ENCODE measurements around the gene MAGEA3. TPM values are rescaled to one million over a fixed set of nuclear protein-coding genes. Genes with fewer than 3 reads are reported as not detected.
"Not testable (repeated sequence)": the region's sequence is repeated elsewhere in the genome, so short reads cannot be mapped to it uniquely, and the experiment has no call there.

The MAGEA3 gene
- total RNA-seq, 1 donor from 2014 or later: not detected

DNA sequence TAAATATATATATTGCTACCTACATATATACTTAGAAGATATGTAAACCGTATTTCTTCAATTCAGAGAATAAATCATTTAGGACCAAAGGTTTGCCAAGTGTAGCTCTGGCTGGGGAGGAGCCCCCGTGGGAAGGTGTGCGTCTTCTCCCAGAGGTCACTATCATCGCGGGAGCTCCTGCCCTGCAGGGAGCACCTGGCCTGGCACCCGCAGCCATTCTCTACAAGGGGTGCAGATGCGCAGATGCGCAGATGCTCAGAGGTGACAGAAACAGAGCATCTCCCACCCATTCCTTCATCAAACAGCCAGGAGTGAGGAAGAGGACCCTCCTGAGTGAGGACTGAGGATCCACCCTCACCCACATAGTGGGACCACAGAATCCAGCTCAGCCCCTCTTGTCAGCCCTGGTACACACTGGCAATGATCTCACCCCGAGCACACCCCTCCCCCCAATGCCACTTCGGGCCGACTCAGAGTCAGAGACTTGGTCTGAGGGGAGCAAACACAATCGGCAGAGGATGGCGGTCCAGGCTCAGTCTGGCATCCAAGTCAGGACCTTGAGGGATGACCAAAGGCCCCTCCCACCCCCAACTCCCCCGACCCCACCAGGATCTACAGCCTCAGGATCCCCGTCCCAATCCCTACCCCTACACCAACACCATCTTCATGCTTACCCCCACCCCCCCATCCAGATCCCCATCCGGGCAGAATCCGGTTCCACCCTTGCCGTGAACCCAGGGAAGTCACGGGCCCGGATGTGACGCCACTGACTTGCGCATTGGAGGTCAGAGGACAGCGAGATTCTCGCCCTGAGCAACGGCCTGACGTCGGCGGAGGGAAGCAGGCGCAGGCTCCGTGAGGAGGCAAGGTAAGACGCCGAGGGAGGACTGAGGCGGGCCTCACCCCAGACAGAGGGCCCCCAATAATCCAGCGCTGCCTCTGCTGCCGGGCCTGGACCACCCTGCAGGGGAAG is 15.5 kb downstream of the MAGEA3 start, which contains the start of gene MAGEA2B:
TSS of gene MAGEA2B (plus strand) at position 814 of the 973 bp plus-strand sequence. CDS start 2,479 bp downstream, outside the sequence.
- H3K4me3 Mint-ChIP-seq; DNase-seq; intact Hi-C loops (cut with micrococcal nuclease); H3K27ac Mint-ChIP-seq; H3K4me1 Mint-ChIP-seq; H3K9me3 Mint-ChIP-seq; H3K27me3 Mint-ChIP-seq; H3K36me3 Mint-ChIP-seq (ENCODE audit: low read depth): not testable (repeated sequence)

DNA sequence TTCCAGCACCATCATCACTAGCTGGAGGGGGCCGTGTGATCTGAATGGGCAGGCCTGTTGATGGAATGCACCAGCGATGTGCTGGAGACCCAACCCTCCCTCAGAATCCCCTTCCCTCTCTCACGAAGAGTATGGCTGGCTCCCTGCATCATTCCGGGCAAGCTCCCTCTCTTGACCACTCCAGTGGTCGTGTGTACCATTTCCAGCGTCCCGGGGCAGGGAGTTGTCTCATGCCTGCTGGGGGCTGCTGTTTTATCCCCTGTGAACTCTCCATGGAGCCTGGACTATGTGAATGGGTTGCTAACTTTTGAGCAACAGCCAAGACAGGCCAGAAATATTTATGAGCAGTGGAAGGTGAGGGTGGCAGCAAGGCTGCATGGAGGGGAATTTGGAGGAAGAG is 26.8 kb downstream of the MAGEA3 start:
- peaks cover 4% of the 10 kb centered on the region for H3K27me3 Mint-ChIP-seq
- no peak for DNase-seq
- no peak overlapping the region for H3K4me3 Mint-ChIP-seq
- H3K4me1 Mint-ChIP-seq: no peaks in the 10 kb centered on the region
- H3K27ac Mint-ChIP-seq: no peak overlapping the region
- H3K9me3 Mint-ChIP-seq: no peaks in the 10 kb centered on the region
- H3K36me3 Mint-ChIP-seq (ENCODE audit: low read depth): no peaks in the 10 kb centered on the region
- intact Hi-C loops (cut with micrococcal nuclease): no loop called here

DNA sequence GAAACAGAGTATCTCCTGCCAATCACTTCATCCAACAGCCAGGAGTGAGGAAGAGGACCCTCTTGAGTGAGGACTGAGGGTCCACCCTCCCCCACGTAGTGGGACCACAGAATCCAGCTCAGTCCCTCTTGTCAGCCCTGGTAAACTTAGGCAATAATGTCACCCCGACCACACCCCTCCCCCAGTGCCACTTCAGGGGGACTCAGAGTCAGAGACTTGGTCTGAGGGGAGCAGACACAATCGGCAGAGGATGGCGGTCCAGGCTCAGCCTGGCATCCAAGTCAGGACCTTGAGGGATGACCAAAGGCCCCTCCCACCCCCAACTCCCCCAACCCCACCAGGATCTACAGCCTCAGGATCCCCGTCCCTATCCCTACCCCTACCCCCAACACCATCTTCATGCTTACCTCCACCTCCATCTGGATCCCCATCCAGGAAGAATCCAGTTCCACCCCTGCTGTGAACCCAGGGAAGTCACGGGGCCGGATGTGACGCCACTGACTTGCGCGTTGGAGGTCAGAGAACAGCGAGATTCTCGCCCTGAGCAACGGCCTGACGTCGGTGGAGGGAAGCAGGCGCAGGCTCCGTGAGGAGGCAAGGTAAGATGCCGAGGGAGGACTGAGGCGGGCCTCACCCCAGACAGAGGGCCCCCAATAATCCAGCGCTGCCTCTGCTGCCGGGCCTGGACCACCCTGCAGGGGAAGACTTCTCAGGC is 34.8 kb downstream of the MAGEA3 start, which contains the start of the genes CSAG1 and MAGEA12:
TSS of gene CSAG1 (minus strand) at position 461 of the 715 bp plus-strand sequence. CDS start 1,261 bp downstream, outside the sequence.
TSS of gene MAGEA12 (plus strand) at position 497 of the 715 bp plus-strand sequence. CDS start 2,405 bp downstream, outside the sequence.
- Mint-ChIP-seq H3K27ac (no peak within 1 kb of the TSS), H3K27me3 (peaks cover 4% of the 10 kb centered on the region), H3K4me1 (no peaks in the 10 kb centered on the region), H3K9me3 (no peaks in the 10 kb centered on the region), H3K4me3 (no peak within 1 kb of the TSS), H3K36me3 (ENCODE audit: low read depth) (no peaks in the 10 kb centered on the region)
- intact Hi-C loops (cut with micrococcal nuclease): no loop called here
- DNase-seq: peak; percentile 18

DNA sequence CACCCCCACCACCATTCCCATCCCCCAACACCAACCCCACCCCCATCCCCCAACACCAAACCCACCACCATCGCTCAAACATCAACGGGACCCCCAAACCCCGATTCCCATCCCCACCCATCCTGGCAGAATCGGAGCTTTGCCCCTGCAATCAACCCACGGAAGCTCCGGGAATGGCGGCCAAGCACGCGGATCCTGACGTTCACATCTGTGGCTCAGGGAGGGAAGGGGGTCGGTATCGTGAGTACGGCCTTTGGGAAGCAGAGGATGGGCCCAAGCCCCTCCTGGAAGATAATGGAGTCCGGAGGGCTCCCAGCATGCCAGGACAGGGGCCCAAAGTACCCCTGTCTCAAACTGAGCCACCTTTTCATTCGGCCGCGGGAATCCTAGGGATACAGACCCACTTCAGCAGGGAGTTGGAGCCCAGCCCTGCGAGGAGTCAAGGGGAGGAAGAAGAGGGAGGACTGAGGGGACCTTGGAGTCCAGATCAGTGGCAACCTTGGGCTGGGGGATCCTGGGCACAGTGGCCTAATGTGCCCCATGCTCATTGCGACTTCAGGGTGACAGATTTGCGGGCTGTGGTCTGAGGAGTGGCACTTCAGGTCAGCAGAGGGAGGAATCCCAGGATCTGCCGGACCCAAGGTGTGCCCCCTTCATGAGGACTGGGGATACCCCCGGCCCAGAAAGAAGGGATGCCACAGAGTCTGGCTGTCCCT is 35.7 kb downstream of the MAGEA3 start:
- H3K27me3 Mint-ChIP-seq; H3K9me3 Mint-ChIP-seq; H3K4me1 Mint-ChIP-seq; H3K27ac Mint-ChIP-seq; H3K4me3 Mint-ChIP-seq; intact Hi-C loops (cut with micrococcal nuclease); H3K36me3 Mint-ChIP-seq (ENCODE audit: low read depth): not testable (repeated sequence)
- DNase-seq: peak; percentile 17

DNA sequence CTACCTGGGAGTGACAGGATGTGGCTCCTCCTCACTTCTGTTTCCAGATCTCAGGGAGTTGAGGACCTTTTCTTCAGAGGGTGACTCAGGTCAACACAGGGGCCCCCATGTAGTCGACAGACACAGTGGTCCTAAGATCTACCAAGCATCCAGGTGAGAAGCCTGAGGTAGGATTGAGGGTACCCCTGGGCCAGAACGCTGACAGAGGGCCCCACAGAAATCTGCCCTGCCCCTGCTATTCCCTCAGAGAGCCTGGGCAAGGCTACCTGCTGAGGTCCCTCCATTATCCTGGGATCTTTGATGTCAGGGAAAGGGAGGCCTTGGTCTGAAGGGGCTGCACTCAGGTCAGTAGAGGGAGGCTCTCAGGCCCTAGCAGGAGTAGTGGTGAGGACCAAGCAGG is 36.5 kb downstream of the MAGEA3 start:
- intact Hi-C loops (cut with micrococcal nuclease): no loop called here
- H3K27ac Mint-ChIP-seq: no peak overlapping the region
- H3K4me1 Mint-ChIP-seq: no peaks in the 10 kb centered on the region
- no peaks in the 10 kb centered on the region for H3K9me3 Mint-ChIP-seq
- no peak for DNase-seq
- no peaks in the 10 kb centered on the region for H3K36me3 Mint-ChIP-seq (ENCODE audit: low read depth)
- no peak overlapping the region for H3K4me3 Mint-ChIP-seq
- peaks cover 1% of the 10 kb centered on the region for H3K27me3 Mint-ChIP-seq

DNA sequence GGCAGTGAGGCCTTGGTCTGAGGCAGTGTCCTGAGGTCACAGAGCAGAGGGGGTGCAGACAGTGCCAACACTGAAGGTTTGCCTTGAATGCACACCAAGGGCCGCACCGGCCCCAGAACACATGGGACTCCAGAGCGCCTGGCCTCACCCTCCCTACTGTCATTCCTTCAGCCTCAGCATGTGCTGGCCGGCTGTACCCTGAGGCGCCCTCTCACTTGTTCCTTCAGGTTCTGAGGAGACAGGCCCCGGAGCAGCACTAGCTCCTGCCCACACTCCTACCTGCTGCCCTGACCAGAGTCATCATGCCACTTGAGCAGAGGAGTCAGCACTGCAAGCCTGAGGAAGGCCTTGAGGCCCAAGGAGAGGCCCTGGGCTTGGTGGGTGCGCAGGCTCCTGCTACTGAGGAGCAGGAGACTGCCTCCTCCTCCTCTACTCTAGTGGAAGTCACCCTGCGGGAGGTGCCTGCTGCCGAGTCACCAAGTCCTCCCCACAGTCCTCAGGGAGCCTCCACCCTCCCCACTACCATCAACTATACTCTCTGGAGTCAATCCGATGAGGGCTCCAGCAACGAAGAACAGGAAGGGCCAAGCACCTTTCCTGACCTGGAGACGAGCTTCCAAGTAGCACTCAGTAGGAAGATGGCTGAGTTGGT is 37.4 kb downstream of the MAGEA3 start:
- no peak overlapping the region for H3K4me3 Mint-ChIP-seq
- peak; percentile 16 for DNase-seq
- no peaks in the 10 kb centered on the region for H3K4me1 Mint-ChIP-seq
- H3K27me3 Mint-ChIP-seq: peaks cover 1% of the 10 kb centered on the region
- H3K36me3 Mint-ChIP-seq (ENCODE audit: low read depth): no peaks in the 10 kb centered on the region
- no peak overlapping the region for H3K27ac Mint-ChIP-seq
- intact Hi-C loops (cut with micrococcal nuclease): no loop called here
- H3K9me3 Mint-ChIP-seq: no peaks in the 10 kb centered on the region

DNA sequence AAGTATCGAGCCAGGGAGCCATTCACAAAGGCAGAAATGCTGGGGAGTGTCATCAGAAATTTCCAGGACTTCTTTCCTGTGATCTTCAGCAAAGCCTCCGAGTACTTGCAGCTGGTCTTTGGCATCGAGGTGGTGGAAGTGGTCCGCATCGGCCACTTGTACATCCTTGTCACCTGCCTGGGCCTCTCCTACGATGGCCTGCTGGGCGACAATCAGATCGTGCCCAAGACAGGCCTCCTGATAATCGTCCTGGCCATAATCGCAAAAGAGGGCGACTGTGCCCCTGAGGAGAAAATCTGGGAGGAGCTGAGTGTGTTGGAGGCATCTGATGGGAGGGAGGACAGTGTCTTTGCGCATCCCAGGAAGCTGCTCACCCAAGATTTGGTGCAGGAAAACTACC is 37.9 kb downstream of the MAGEA3 start:
- H3K36me3 Mint-ChIP-seq (ENCODE audit: low read depth); H3K27me3 Mint-ChIP-seq; H3K4me3 Mint-ChIP-seq; H3K4me1 Mint-ChIP-seq; H3K9me3 Mint-ChIP-seq; H3K27ac Mint-ChIP-seq; intact Hi-C loops (cut with micrococcal nuclease): not testable (repeated sequence)
- DNase-seq: peak; percentile 7

DNA sequence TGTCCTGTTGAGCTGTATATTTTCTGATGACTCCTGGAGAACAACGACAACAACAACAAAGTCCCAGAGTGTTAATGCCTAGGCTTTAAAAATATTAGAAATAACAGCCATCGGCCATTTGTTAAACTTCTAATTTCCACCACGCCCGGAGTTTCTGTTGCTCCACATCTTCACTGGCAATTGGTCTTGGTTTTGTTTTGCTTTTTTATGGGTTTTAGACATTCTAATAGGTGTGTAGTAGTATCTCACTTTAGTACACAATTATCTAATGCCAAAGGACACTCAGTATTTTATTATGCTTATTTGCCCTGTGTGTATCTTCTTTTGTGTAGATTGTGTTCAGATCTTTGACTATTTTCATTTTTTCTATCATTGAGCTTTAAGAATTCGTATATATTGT is 40.0 kb downstream of the MAGEA3 start:
- H3K27ac Mint-ChIP-seq: no peak overlapping the region
- H3K36me3 Mint-ChIP-seq (ENCODE audit: low read depth): no peaks in the 10 kb centered on the region
- intact Hi-C loops (cut with micrococcal nuclease): no loop called here
- H3K9me3 Mint-ChIP-seq: no peaks in the 10 kb centered on the region
- H3K4me1 Mint-ChIP-seq: no peaks in the 10 kb centered on the region
- no peak for DNase-seq
- no peak overlapping the region for H3K4me3 Mint-ChIP-seq
- peaks cover 1% of the 10 kb centered on the region for H3K27me3 Mint-ChIP-seq

Other genes with a start within 250 kb of the MAGEA3 start
- gene GABRA3, start 247.5 kb upstream of the MAGEA3 start, total RNA-seq: not detected in 2 replicates
- gene GABRQ, start 60.9 kb upstream of the MAGEA3 start, total RNA-seq: 0.05 TPM in 1 of 2 replicates, not detected in the other
- not detected in 2 replicates for gene CSAG2, start 10.5 kb downstream of the MAGEA3 start, total RNA-seq
- gene MAGEA2B, start 15.8 kb downstream of the MAGEA3 start, total RNA-seq: not detected in 2 replicates
- not detected in 2 replicates for gene CSAG1, start 34.9 kb downstream of the MAGEA3 start, total RNA-seq
- not detected in 2 replicates for gene MAGEA12, start 35.0 kb downstream of the MAGEA3 start, total RNA-seq
- gene MAGEA2, start 55.0 kb downstream of the MAGEA3 start, total RNA-seq: not detected in 2 replicates
- 0.80 and 1.1 TPM in 2 replicates for gene CSAG3, start 60.4 kb downstream of the MAGEA3 start, total RNA-seq
- not detected in 2 replicates for gene MAGEA6, start 70.9 kb downstream of the MAGEA3 start, total RNA-seq
- gene CETN2, start 132.0 kb downstream of the MAGEA3 start, total RNA-seq: 11.3 and 12.4 TPM in 2 replicates
- 22.3 and 23.4 TPM in 2 replicates for gene NSDHL, start 132.3 kb downstream of the MAGEA3 start, total RNA-seq
- gene ZNF185, start 199.3 kb downstream of the MAGEA3 start, total RNA-seq: 0.43 and 1.0 TPM in 2 replicates

All from activated CD4-positive, alpha-beta T cell treated with anti-CD3 and anti-CD28 coated beads, Interleukin-2, amount 10 ng/mL, durations not matched to agents 24 days and 14 days (primary cell).